NCI-H2227 (cell line): ENCODE results near the gene OCA2.
"Not testable (repeated sequence)": the region's sequence is repeated elsewhere in the genome, so short reads cannot be mapped to it uniquely, and the experiment has no call there.

Experiments used
- DNase-seq: peaks from one replicate; lab custom pipeline; 2025; ENCODE audit not compliant: unreplicated experiment; lab: John Stamatoyannopoulos, UW

OCA2 gene

DNA sequence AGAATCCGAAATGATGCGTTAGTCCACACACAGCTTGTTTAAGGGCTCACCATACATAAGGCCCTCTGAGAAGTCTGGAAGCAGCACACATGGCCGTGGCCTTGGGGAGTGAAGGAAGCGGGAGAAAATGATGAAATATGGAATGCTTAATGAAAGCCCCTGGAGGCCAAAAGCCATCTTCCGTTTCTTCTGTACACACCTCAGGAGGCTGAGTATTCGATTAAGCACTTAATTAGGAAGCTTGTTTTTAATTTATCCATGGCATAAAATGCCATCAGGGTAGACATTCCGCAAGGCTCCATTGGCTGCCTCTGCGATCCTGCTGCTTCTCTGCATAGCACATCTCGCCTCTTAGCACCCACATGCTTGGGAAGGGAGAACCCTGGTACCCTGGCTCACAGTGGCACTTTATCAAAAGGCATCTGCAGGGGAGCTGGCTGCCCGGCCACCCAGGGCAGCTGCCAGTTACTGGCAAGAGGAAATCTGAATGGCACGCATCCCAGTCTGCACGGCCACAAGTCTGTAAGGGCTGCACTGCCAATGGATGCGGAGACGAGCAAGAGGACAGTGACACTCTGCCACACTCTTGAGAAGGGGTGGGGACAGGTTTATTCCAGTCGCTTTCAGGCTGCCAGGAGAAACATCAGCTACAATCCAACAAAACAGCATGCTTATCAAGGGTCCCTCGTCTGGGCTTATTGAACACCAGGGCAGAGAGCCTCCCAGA, 356.2 kb downstream of the OCA2 start:
- DNase-seq: no peak

DNA sequence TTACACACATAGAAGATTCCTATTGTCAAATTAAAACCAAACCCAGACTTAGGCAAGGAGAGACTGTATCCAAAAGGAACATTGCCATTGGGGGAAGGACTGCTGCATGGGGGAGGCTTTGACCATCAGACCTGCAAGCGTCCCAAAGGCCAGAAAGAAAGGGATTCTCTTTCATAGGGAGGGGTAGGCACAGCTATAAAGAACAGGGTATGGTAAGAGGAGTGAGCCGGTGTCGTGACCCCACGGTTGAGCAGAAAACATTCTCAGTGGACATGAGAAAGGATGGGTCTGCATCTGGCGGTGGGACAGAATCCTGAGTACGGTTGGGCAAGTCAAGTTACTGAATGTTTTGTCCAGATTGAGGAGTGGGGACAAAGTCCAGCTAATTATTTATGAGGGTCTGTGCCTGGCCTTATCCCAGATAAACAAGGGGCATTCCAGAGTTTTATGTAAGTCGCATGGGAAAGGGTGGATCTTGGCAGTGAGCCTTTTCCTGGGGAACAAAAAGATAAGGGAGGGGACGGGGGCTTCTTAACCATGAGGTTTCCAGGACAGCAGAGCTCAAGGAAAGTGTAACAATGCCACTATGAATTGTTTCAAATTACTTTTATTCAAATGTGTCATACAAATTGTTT, 357.8 kb downstream of the OCA2 start:
- DNase-seq: no peak

DNA sequence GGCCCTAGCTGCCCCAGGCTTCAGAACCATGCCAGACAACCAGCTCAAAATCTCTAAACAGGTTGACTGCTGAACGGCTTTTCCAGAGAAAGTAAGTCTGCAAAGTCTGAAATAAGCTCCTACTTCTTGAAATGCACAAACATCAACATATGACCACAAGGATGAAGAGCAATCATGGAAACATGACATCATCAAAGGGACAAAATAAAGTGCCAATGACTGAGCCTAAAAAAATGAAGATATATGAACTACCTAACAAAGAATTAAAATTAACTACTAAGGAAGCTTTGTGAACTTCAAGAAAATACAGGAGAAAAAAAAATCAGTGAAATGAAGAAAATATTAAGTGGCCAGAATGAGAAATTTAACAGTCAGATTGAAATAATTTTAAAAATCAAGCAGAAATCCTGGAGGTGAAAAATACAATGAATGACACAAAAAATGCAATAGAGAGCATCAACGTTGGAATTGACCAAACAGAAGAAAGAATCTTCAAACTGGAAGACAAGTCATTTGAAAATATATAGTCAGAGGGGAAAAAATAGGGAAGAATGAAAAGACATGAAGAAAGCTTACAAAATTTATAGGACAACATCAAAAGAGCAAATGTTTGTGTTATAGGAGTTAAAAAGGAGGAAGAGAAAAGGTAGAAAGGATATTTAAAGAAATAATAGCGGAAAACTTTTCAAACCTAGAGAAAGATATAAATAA, 364.2 kb downstream of the OCA2 start:
- no peak for DNase-seq

DNA sequence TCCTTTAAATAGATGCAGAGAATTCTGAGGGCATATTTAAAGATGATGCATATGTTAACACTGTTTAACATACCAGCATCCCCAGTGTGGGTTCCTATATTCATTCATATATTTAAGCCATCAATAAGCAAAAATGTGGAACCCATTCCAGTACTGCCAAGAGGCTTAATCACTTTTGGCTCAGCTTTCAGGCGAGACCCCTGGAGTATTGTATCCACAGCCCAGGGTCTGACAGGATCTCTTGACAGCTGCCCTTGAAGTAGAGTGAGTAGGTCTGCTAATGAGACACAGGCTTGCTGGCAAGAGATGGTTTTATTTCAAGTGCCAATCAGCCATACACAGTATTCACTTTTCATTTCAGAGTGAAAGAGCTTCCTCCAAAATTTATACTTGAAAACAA, 367.3 kb downstream of the OCA2 start:
- DNase-seq: no peak

DNA sequence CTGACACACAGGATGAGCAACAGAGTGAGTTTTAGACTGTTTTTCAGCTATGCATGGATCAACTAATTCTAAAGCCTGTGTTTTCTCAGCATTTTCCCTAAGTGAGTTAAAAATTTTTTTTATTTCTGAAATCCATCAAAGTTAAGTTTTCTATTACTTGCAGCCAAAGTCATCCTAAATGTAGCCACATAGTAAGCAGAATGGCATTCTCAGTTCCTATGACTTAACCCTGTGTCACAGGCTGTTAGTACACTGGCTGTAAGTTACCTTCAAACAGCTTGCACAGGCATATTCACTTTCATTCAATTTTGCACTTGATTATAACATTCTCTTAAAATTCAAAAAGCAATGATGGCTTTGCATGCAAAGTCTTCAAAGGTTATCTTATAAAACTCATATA, 368.2 kb downstream of the OCA2 start:
- DNase-seq: no peak

DNA sequence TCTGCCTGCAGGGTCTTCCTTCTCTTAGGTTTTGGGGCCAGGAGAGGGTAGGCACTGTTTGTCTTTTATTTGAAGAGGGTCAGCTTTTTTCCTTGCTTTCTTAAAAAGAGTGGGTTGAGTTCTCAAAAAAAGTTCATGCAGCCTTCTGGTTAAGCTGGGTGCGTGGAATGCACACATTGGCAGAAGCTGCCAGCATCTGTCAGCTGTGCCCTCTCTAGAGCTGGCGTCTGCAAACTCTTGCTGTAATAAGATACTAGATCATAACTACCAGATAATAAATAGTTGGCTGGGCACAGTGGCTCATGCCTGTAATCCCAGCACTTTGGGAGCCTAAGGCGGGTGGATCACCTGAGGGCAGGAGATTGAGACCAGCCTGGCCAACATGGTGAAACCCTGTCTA, 373.4 kb downstream of the OCA2 start:
- no peak for DNase-seq

DNA sequence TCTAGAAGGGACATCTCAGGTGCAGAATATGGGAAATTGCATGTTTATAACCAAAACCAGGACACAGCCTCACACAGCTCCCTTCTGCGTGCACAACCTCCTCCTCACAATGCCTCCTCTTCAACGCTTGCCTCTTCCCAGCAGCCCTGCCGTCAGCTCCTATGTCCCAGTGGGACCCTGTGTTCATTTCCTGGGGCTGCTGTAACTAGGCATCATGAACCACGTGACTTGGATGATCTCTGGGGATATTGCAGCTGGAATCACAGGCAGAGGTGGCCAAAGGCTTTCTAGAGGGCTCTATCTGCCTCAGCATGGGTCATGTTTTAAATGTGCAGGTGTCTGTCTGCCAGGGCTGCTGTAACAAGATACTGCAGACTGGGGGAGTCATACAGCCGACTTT, 375.3 kb downstream of the OCA2 start:
- no peak for DNase-seq

DNA sequence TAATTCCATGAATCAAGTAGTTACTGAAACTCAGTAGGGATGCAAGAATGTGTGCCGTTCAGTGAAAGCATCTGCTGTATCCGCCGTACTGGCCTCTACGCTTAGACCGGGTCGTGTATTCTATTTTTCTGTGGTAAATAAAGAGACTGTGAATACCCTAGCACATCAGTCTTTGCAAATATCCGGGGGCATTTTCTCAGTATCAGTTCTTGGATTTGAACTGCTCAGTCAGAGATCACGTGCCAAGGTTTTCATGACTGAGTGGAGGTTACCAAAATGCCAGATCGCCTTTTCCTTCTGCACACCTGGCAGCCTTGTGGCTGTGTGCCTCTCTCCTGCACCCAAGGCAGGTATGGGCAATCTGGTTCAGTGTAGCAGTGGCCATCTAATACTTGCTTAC, 377.0 kb downstream of the OCA2 start:
- no peak for DNase-seq

DNA sequence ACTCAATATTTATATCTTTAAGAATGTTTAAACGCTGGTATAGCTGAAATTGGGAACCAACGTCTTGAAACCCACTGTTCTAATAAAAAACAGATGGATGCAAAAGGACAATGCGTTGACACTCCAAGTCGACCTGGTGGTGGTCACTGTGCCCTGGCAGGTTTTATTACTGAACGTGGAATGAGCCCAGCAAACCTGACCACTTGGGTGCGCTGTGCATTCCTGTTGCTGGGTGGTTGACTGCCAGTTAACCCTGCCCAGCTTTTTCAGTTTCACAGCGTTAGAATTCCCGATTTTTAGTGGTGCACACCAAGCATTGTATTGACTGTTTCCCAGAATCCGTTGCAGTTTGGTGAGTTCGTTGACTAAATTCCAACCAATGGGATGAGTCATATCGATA, 384.4 kb downstream of the OCA2 start:
- DNase-seq: no peak

DNA sequence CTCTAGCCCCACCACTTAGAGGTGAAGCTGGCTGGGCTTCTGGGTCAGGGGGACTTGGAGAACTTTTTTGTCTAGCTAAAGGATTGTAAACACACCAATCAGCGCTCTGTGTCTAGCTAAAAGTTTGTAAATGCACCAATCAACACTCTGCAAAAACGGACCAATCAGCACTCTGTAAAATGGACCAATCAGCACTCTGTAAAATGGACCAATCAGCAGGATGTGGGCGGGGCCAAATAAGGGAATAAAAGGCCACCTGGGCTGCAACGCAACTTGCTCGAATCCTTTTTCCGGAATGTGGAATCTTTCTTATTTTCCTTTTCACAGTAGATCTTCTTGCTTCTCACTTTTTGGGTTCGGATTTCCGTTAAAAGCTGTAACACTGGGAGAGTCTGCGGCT, 385.3 kb downstream of the OCA2 start:
- DNase-seq: not testable (repeated sequence)

DNA sequence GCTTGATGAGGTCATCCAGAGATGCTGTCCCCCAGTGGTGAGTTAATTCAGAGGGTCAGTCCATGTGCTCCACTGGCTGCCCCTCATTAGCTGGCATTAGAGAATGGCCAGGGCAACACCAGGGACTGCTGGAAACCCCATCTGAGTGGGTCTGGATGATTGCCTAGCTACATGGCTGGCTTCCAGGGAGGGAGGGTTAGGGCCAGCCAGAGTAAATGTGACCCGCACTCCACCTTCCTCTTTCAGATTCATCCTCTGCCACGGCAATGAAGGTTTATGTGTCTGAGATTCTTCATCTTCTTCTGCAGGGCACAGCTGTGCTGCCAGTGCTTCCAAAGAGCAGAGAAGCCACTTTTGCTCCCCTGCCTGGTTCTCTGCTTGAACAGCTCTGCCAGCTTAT, 391.9 kb downstream of the OCA2 start:
- DNase-seq: no peak

DNA sequence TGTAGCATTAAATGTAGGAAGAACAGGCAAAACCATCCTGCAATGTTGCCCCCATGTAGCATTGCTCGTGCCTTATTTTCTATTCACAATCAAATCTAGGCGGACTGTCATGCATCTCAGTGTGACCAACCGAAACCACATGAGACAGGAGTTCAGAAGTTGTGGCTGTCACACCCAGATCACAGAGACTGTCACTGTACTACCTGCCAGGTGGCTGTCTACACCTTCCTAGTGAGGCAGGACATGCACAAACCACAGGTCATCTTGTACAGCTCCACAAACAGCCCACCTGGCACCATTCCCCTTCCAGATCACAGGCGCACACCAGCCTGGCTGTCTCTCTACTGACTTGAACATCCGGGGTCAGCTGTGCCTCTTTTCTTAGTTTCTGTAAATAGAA, 392.8 kb downstream of the OCA2 start:
- DNase-seq: no peak

DNA sequence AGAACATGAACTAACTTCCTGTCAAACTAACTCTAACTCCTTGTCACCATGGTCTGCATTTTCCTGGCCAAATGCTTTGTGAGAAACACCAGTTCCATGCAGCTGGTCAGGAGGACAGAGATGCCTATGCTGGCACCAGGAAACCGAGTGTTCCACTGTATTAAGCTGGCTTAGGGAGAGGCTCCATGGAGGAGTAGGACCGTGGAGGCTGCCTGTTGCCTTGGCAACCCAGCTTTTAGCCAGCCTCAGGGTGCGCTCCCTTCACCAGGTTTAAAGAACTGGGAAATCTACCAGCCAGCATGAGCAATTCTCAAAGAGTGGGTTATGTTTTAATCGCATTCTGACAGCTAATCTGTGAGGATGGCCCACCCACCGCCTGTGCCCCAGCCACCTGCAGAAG, 394.1 kb downstream of the OCA2 start:
- DNase-seq: no peak
